Upper lobe of left lung (tissue), 6 donors: ENCODE measurements around the gene PPP1R1B. TPM values are rescaled to one million over a fixed set of nuclear protein-coding genes. Genes with fewer than 3 reads are reported as not detected.

Source experiments
- ATAC-seq, 2 donors: fragments of 200-7000 bp; cut with Tn5 transposase; one replicate each; pipeline ENCODE4 v1.9.1; 2022; ENCODE audit warnings: mild to moderate bottlenecking in 2 of 2, moderate library complexity in 2 of 2; ENCODE audit not compliant: low FRiP score in 2 of 2
- DNase-seq, 2 donors: peaks; one replicate each; pipeline ENCODE4 v3.0.0-alpha.2; 2019 to 2020
- H3K27ac ChIP-seq, 4 donors: fragments of 200-600 bp; sonication (generic); one replicate each; pipeline ENCODE4 v1.5.1; 2016 to 2019
- H3K27me3 ChIP-seq, 4 donors: fragments of 200-600 bp; sonication (generic); one replicate each; pipeline ENCODE4 v1.5.1; 2017 to 2019
- H3K36me3 ChIP-seq, 4 donors: fragments of 200-600 bp; sonication (generic); one replicate each; pipeline ENCODE4 v1.5.1; 2016 to 2019
- H3K4me1 ChIP-seq, 4 donors: fragments of 200-600 bp; sonication (generic); one replicate each; pipeline ENCODE4 v1.5.1; 2018 to 2019
- H3K4me3 ChIP-seq, 4 donors: fragments of 200-600 bp; sonication (generic); one replicate each; pipeline ENCODE4 v1.5.1; 2017 to 2019; ENCODE audit warnings: mild to moderate bottlenecking in 2 of 4, moderate library complexity in 1 of 4
- H3K9me3 ChIP-seq, 4 donors: fragments of 200-600 bp; sonication (generic); one replicate each; pipeline ENCODE4 v1.5.1; 2018 to 2019
- CTCF ChIP-seq, 6 experiments: fragments of 450-650 bp in 4 of 6; fragments of 200-600 bp in 2 of 6; sonication (generic) in 2 of 6; IDR thresholded peaks; one replicate each; pipeline ENCODE4 v1.5.1; 2016 to 2019; ENCODE audit warnings: antibody characterized with exemption in 6 of 6
- EP300 ChIP-seq, 4 donors: sonication (generic); formaldehyde crosslinking; IDR thresholded peaks; one replicate each; pipeline ENCODE4 v1.5.1; 2017; ENCODE audit warnings: antibody characterized with exemption in 4 of 4, control low read depth in 2 of 4
- POLR2A ChIP-seq, 4 donors: fragments of 450-650 bp; IDR thresholded peaks; one replicate each; pipeline ENCODE4 v1.5.1; 2016 to 2017; ENCODE audit warnings: antibody characterized with exemption in 4 of 4, mild to moderate bottlenecking in 2 of 4
- POLR2AphosphoS5 ChIP-seq, 2 donors: sonication (generic); formaldehyde crosslinking; IDR thresholded peaks; one replicate each; pipeline ENCODE4 v1.5.1; 2017; ENCODE audit warnings: antibody characterized with exemption in 2 of 2
- WGBS, 2 donors: methylation state at CpG; one replicate each; pipeline ENCODE4 v1.1.5; 2017 to 2018; 5-methylcytosine and 5-hydroxymethylcytosine counted together
- total RNA-seq, 6 donors: library from RNA; depleted of rRNA in 4 of 6; stranded (reverse); fragments of >200 nt in 4 of 6; gene quantifications; one replicate each; pipeline versions ENCODE4 v1.1.0 to v1.2.1, GENCODE V29; 2016 to 2021
- donor health status: DM: no; HTN: no; CAD: no; lungs with moderate emphysema.
- donor health status: DM: no; HTN: yes; CAD: no; lungs with severe emphysema.

Gene PPP1R1B
- total RNA-seq, 6 donors from 2014 or later, result 10.9 to 22.4 (median 13.8) TPM

- Histone ChIP-seq H3K27ac (peak overlapping the region in 2 of 4 donors; percentile 5 to 46), H3K9me3 (no peaks in the 10 kb centered on the region), H3K4me3 (no peak overlapping the region), H3K4me1 (peaks cover 57 to 76% (median 63%) of the 10 kb centered on the region in 4 donors), H3K27me3 (no peaks in the 10 kb centered on the region), H3K36me3 (no peaks in the 10 kb centered on the region)
- DNase-seq (no peak), ATAC-seq (no peak)
- WGBS, 2 donors, result 58 to 74% methylated on average over 7 of the region's 7 CpGs
- TF ChIP-seq EP300 (IDR thresholded peaks at IDR 0.05) (no peak), POLR2AphosphoS5 (IDR thresholded peaks at IDR 0.05) (no peak), POLR2A (IDR thresholded peaks at IDR 0.05) (no peak), CTCF (IDR thresholded peaks at IDR 0.05) (no peak)
These were observed 15.1 kb downstream of the PPP1R1B start for GRCh38 chr17:39641883-39642282.

- H3K36me3 ChIP-seq, result peaks cover 0 to 2% (median 0%) of the 10 kb centered on the region in 4 donors
- H3K4me3 ChIP-seq, result no peak overlapping the region
- TF ChIP-seq EP300 (IDR thresholded peaks at IDR 0.05) (no peak), POLR2AphosphoS5 (IDR thresholded peaks at IDR 0.05) (no peak), CTCF (IDR thresholded peaks at IDR 0.05) (no peak), POLR2A (IDR thresholded peaks at IDR 0.05) (no peak)
- H3K27ac ChIP-seq, result peak overlapping the region in 2 of 4 donors; percentile 5 to 46
- 71 to 73% methylated on average over 9 of the region's 9 CpGs for WGBS, 2 donors
- ATAC-seq (peak; percentile 4 to 14), DNase-seq (no peak)
- peaks cover 57 to 79% (median 63%) of the 10 kb centered on the region in 4 donors for H3K4me1 ChIP-seq
- no peaks in the 10 kb centered on the region for H3K27me3 ChIP-seq
- H3K9me3 ChIP-seq, result no peaks in the 10 kb centered on the region
These were observed 15.7 kb downstream of the PPP1R1B start for GRCh38 chr17:39642291-39643074.

- Histone ChIP-seq H3K27me3 (no peaks in the 10 kb centered on the region), H3K36me3 (peaks cover 0 to 2% (median 0%) of the 10 kb centered on the region in 4 donors), H3K4me3 (no peak overlapping the region), H3K27ac (no peak overlapping the region), H3K9me3 (no peaks in the 10 kb centered on the region), H3K4me1 (peaks cover 50 to 73% (median 57%) of the 10 kb centered on the region in 4 donors)
- DNase-seq (no peak), ATAC-seq (peak in 1 of 2 donors; percentile 21)
- TF ChIP-seq CTCF (IDR thresholded peaks at IDR 0.05) (no peak), POLR2AphosphoS5 (IDR thresholded peaks at IDR 0.05) (no peak), EP300 (IDR thresholded peaks at IDR 0.05) (no peak), POLR2A (IDR thresholded peaks at IDR 0.05) (no peak)
- 63 to 76% methylated on average over 2 to 4 of the region's 4 CpGs for WGBS, 2 donors
These were observed 16.5 kb downstream of the PPP1R1B start for GRCh38 chr17:39643271-39643670.

GRCh38 chr17:39647256-39647655 lies 20.5 kb downstream of the PPP1R1B start:
- DNase-seq (no peak), ATAC-seq (peak in 1 of 2 donors; percentile 35)
- no peaks in the 10 kb centered on the region for H3K27me3 ChIP-seq
- H3K36me3 ChIP-seq, result peaks cover 0 to 2% (median 0%) of the 10 kb centered on the region in 4 donors
- H3K4me3 ChIP-seq, result no peak overlapping the region
- H3K9me3 ChIP-seq, result no peaks in the 10 kb centered on the region
- peaks cover 19 to 40% (median 27%) of the 10 kb centered on the region in 4 donors for H3K4me1 ChIP-seq
- no peak for TF ChIP-seq POLR2A (IDR thresholded peaks at IDR 0.05)
- TF ChIP-seq EP300 (IDR thresholded peaks at IDR 0.05), result no peak
- no peak for TF ChIP-seq CTCF (IDR thresholded peaks at IDR 0.05)
- no peak for TF ChIP-seq POLR2AphosphoS5 (IDR thresholded peaks at IDR 0.05)
- WGBS, 2 donors, result 73 to 85% methylated on average over 2 to 5 of the region's 5 CpGs
- no peak overlapping the region for H3K27ac ChIP-seq
